GM18868 (cell line): ENCODE measurements around the gene CCNL2.

ENCODE experiments used
- ATAC-seq: cut with Tn5 transposase; IDR thresholded peaks from one replicate; pipeline ENCODE4 v1.9.1; 2021; ENCODE audit warnings: mild to moderate bottlenecking, moderate library complexity; ENCODE audit not compliant: unreplicated experiment

CCNL2 gene

GRCh38 chr1:1345384-1345783, 53.8 kb downstream of the CCNL2 start:
- ATAC-seq: no peak

- ATAC-seq: no peak
Measured at GRCh38 chr1:1344655-1345361, 54.3 kb downstream of the CCNL2 start.

- ATAC-seq: no peak
Measured at GRCh38 chr1:1343811-1344421, 55.2 kb downstream of the CCNL2 start.

GRCh38 chr1:1342584-1343115, 56.5 kb downstream of the CCNL2 start:
- no peak for ATAC-seq

- ATAC-seq: no peak
Measured at GRCh38 chr1:1342061-1342562, 57.0 kb downstream of the CCNL2 start.

GRCh38 chr1:1341549-1342021, 57.5 kb downstream of the CCNL2 start:
- no peak for ATAC-seq

GRCh38 chr1:1340791-1341548, 58.2 kb downstream of the CCNL2 start:
- ATAC-seq: no peak

- no peak for ATAC-seq
Measured at GRCh38 chr1:1340185-1340584, 59.0 kb downstream of the CCNL2 start.

- ATAC-seq: no peak
Measured at GRCh38 chr1:1338278-1338677, 60.9 kb downstream of the CCNL2 start.

GRCh38 chr1:1337793-1338147, 61.4 kb downstream of the CCNL2 start:
- ATAC-seq: no peak

GRCh38 chr1:1336931-1337792, 62.0 kb downstream of the CCNL2 start:
- no peak for ATAC-seq

GRCh38 chr1:1336446-1336845, 62.7 kb downstream of the CCNL2 start:
- no peak for ATAC-seq

- no peak for ATAC-seq
Measured at GRCh38 chr1:1335792-1336248, 63.3 kb downstream of the CCNL2 start.
